Colonic mucosa (tissue), 4 donors: ENCODE data around the gene ATXN1. TPM values are rescaled to one million over a fixed set of nuclear protein-coding genes. Genes with fewer than 3 reads are reported as not detected.
"Not testable (repeated sequence)": the region's sequence is repeated elsewhere in the genome, so short reads cannot be mapped to it uniquely, and the experiment has no call there.

ENCODE experiments used
- DNase-seq: peaks from one replicate; pipeline ENCODE4 v3.0.0-alpha.2; 2020
- H3K27ac ChIP-seq: fragments of 200-600 bp; one replicate; pipeline ENCODE4 v1.8.0; 2021
- H3K27me3 ChIP-seq: fragments of 200-600 bp; one replicate; pipeline ENCODE4 v1.8.0; 2021
- H3K36me3 ChIP-seq: fragments of 200-600 bp; one replicate; pipeline ENCODE4 v1.8.0; 2021
- H3K4me1 ChIP-seq: fragments of 200-600 bp; one replicate; pipeline ENCODE4 v1.8.0; 2021; ENCODE audit warnings: mild to moderate bottlenecking
- H3K4me3 ChIP-seq: fragments of 200-600 bp; one replicate; pipeline ENCODE4 v1.8.0; 2021
- H3K9ac ChIP-seq, 2 donors: one replicate each; pipeline ENCODE4 v1.7.0; 2013; ENCODE audit warnings: control low read depth in 2 of 2, low read depth in 2 of 2, low read length in 2 of 2
- H3K9me3 ChIP-seq: fragments of 200-600 bp; one replicate; pipeline ENCODE4 v1.8.0; 2021
- intact Hi-C: fragments of 100-400 bp; cut with DNase I; formaldehyde crosslinking; loops from one replicate; pipeline ENCODE4 v1.14.1; 2022
- total RNA-seq, 2 donors: library from RNA; stranded (reverse); fragmentation: NEBNext Ultra II Directional in 1 of 2; extraction: Animal tissue kit (Norgen Biotek cat#: 25700) in 1 of 2; gene quantifications; one replicate each; pipeline ENCODE4 v1.2.1, GENCODE V29; 2021
- TF ChIP-seq, protein P1 (sequence below): fragments of 200-600 bp; IDR thresholded peaks from one replicate; pipeline ENCODE4 v1.8.0; 2022; ENCODE audit warnings: antibody characterized with exemption, mild to moderate bottlenecking
- donor health status: healthy.
- donor health status: DM: no; HTN: no; CAD: no.
- donor health status: DM: no; HTN: no; CAD: no.

Gene ATXN1
- total RNA-seq, 2 donors from 2014 or later: 24.5 to 41.9 TPM

DNA sequence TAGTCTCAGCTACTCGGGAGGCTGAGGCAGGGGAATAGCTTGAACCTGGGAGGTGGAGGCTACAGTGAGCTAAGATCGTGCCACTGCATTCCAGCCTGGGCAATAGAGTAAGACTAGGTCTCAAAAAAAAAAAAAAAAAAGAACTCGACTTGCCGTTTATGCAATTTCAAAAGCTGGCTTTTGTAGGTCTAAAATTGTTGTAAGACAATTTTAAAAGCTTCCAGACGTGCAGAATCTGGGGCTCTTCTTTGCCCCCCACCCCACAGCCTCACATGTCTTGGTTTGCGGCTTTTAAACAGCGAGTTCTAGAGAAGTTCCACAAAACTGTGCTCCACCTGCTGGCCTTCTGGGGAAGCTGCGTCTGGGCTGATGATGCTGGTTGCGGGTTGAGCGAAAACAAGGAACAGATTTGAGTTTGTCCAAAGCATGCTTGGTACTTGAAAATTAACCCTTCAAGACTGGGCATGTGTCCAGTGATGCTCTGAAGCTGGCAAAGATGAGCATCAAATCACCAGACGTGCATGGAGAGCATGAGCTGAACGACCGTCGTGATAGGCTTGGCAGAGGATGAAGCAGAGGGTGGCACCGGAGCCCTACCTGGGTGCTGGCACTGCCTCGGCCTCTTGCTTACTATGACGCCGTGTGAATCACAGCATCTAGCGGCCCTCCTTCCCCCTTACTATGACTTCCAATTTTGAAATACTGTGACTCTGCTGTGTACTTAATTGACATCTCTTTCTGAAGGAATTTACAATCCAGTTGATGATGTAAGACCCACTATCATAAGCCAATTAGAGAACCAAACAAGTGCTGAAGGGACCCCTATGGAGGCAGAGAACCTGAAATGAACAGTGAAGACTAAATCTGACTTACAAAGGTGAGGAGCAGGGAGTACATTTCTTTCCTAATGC lies 351.5 kb downstream of the ATXN1 start:
- Histone ChIP-seq H3K27ac (no peak overlapping the region), H3K4me3 (no peak overlapping the region), H3K27me3 (no peaks in the 10 kb centered on the region), H3K9me3 (no peaks in the 10 kb centered on the region), H3K9ac (no peak overlapping the region), H3K4me1 (no peaks in the 10 kb centered on the region), H3K36me3 (no peaks in the 10 kb centered on the region)
- DNase-seq: peak; percentile 69
- intact Hi-C loops: loop anchor here (2.0 to 10.0 kb wide), 3 partner anchors 77 to 353 kb away; partner anchors contain the start of genes ATXN1 and GMPR
- TF ChIP-seq, protein P1, sequence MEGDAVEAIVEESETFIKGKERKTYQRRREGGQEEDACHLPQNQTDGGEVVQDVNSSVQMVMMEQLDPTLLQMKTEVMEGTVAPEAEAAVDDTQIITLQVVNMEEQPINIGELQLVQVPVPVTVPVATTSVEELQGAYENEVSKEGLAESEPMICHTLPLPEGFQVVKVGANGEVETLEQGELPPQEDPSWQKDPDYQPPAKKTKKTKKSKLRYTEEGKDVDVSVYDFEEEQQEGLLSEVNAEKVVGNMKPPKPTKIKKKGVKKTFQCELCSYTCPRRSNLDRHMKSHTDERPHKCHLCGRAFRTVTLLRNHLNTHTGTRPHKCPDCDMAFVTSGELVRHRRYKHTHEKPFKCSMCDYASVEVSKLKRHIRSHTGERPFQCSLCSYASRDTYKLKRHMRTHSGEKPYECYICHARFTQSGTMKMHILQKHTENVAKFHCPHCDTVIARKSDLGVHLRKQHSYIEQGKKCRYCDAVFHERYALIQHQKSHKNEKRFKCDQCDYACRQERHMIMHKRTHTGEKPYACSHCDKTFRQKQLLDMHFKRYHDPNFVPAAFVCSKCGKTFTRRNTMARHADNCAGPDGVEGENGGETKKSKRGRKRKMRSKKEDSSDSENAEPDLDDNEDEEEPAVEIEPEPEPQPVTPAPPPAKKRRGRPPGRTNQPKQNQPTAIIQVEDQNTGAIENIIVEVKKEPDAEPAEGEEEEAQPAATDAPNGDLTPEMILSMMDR: peak; percentile 72

DNA sequence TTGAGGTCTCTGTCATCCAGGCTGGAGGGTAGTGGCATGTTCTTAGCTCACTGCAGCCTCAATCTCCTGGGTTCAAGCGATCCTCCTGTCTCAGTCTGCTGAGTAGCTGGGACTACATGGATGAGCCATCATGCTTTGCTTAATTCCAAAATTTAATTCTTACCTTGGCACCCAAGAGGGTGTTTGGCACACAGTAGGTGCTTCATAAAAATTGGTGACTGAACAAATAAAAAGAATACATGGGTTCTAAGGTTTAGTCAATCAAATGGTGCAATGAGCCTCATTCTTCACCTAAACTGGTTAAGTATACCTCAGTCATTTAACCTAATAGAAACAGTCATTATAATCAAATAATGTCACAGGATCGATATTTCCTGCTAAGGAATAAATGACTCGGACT lies 352.5 kb downstream of the ATXN1 start:
- H3K4me1 ChIP-seq: no peaks in the 10 kb centered on the region
- H3K36me3 ChIP-seq: no peaks in the 10 kb centered on the region
- no peak for DNase-seq
- no peak overlapping the region for H3K4me3 ChIP-seq
- H3K27me3 ChIP-seq: no peaks in the 10 kb centered on the region
- no peak overlapping the region for H3K27ac ChIP-seq
- intact Hi-C loops: loop anchor here (2.0 to 5.0 kb wide), 2 partner anchors 76 to 354 kb away; partner anchors contain the start of gene ATXN1
- no peaks in the 10 kb centered on the region for H3K9me3 ChIP-seq
- H3K9ac ChIP-seq: no peak overlapping the region
- TF ChIP-seq, protein P1: no peak

DNA sequence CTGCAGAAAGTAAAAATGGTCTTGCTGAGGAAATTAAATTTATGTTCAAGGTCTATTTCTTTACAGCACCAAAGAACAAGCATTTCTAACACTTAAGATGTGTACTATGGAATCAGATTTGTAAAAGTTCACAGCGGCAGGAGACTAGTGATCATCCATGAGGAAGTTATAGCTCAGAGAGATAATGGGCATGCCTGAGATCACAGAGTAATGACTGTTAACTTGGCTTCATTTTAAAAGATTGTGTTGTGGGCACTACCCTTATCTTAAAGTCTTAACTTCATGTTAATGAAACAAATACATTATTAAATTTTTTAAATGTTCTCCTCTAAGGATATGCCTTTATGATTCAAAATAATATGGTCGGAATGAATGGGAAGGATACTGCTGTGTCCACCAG lies 354.3 kb downstream of the ATXN1 start:
- Histone ChIP-seq H3K36me3 (no peaks in the 10 kb centered on the region), H3K4me3 (no peak overlapping the region), H3K4me1 (no peaks in the 10 kb centered on the region), H3K27ac (peak overlapping the region; percentile 15), H3K27me3 (no peaks in the 10 kb centered on the region), H3K9me3 (no peaks in the 10 kb centered on the region), H3K9ac (no peak overlapping the region)
- TF ChIP-seq, protein P1: no peak
- intact Hi-C loops: loop anchor here (5.0 kb wide), 1 partner anchor 355 kb away; the partner anchor contains the start of gene ATXN1
- no peak for DNase-seq

DNA sequence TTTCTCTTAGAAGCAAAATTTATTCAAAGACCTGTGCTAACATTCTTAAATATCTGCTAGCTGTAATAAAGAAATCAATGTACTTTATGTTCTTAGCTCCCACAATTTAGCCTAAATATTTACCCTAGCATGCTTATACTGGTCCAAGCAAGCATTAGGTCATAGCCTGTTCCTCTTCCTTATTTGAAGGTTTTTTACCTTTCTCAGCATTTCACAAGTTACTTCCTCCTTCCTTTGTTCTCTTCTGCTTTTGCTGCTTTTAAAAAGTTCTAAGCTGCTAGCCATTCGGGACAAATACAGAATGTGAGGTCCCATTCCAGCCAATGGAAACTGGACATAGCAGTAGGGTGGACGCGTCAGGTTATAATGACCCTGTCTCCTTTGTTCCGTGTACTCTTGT lies 354.7 kb downstream of the ATXN1 start:
- DNase-seq, H3K27me3 ChIP-seq, H3K4me1 ChIP-seq: not testable (repeated sequence)

DNA sequence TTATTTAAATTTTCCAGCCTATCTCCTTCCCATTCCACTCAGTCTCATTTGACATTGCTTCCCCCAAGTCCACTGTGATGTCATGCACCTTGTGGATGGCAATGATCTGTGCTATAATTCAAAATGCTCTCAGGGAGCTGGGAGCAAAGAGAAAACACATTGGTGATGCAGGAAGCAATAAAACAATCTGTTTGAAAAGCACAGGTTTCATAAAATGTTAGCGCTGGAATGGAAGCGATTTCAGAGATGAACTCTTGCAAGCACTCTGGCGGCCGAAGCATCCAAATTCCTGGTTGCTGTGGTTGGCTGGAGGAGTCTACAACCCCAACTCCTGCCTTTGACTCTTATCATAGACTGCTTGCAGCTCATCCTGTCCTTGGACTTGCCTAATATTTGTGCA lies 355.9 kb downstream of the ATXN1 start:
- Histone ChIP-seq H3K9ac (no peak overlapping the region), H3K27me3 (no peaks in the 10 kb centered on the region), H3K4me3 (no peak overlapping the region), H3K36me3 (no peaks in the 10 kb centered on the region), H3K4me1 (no peaks in the 10 kb centered on the region), H3K9me3 (no peaks in the 10 kb centered on the region), H3K27ac (no peak overlapping the region)
- no peak for DNase-seq
- TF ChIP-seq, protein P1: no peak
- intact Hi-C loops: loop anchor here (5.0 kb wide), 1 partner anchor 357 kb away; the partner anchor contains the start of gene ATXN1

More for the DNA sequence above, 354.7 kb downstream of the ATXN1 start:
- peak overlapping the region; percentile 15 for H3K27ac ChIP-seq
- H3K9ac ChIP-seq, H3K9me3 ChIP-seq, H3K4me3 ChIP-seq, H3K36me3 ChIP-seq: not testable (repeated sequence)
- intact Hi-C loops: loop anchor here (5.0 kb wide), 1 partner anchor 356 kb away; the partner anchor contains the start of gene ATXN1

DNA sequence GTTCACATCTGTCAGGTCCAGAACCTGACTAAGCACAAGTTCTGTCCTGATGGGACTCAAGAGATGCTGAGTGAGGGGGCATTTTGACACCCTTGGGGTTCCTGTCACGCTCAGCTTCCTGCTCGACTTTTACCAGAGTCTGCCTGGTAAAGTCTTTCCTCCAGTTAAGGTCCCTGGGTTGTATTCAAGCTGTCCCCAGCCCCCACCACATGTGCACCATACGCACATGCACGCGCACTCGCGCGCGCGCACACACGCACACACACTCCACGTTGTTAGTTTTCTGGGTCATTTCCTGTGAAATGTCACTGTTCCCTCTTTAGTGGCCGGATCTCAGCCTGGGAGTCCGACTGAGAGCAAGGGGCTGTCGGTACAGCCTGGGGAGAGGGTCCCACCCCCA lies 356.8 kb downstream of the ATXN1 start:
- H3K9me3 ChIP-seq: no peaks in the 10 kb centered on the region
- TF ChIP-seq, protein P1: no peak
- no peak overlapping the region for H3K9ac ChIP-seq
- no peaks in the 10 kb centered on the region for H3K4me1 ChIP-seq
- H3K27ac ChIP-seq: no peak overlapping the region
- H3K27me3 ChIP-seq: no peaks in the 10 kb centered on the region
- no peaks in the 10 kb centered on the region for H3K36me3 ChIP-seq
- DNase-seq: no peak
- no peak overlapping the region for H3K4me3 ChIP-seq
- intact Hi-C loops: no loop called here
